Measurements from ENCODE around the gene RNF123. TPM values are rescaled to one million over a fixed set of nuclear protein-coding genes. Genes with fewer than 3 reads are reported as not detected.

The RNF123 gene
- total and polyA plus RNA-seq, 10 of the 15 experiments (the other 5 are each of a cell fraction or from before 2014, with no cell fraction given) = 4.2 to 31.5 (median 17.6) TPM

DNA sequence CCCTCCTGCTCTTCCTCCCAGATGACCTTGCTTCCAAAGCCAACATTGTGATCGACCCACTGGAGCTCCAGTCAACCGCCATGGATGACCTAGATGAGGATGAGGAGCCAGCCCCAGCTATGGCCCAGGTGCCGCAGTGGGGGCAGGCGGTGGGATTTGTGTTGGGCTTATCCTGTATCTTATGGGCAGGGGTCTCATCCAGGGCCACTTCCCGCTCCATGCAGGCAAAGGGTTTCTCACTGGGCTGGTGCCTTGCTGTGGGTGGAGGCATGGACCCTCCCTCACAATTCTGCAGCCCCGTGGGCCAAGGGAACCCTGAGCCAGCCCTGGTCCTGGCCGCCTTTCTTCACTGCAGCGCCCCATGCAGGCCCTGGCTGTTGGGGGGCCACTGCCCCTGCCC is 15.3 kb downstream of the RNF123 start:
- Histone ChIP-seq H3K4me3 (no peak overlapping the region), H3K9ac (ENCODE audit: control insufficient read depth, insufficient read depth, low read length) (no peak overlapping the region), H3K27me3 (replicated peaks in 1 of 2; ENCODE audit: control insufficient read depth in 2 of 2, insufficient read depth in 2 of 2, low read length in 1 of 2) (no peaks in the 10 kb centered on the region), H3K4me2 (ENCODE audit: control insufficient read depth, insufficient read depth) (no peak overlapping the region), H3K27ac (ENCODE audit: control insufficient read depth, insufficient read depth) (no peak overlapping the region), H3K4me1 (ENCODE audit: control insufficient read depth, insufficient read depth, low read length) (no peaks in the 10 kb centered on the region), H3K79me2 (ENCODE audit: control insufficient read depth, insufficient read depth, low read length) (no peaks in the 10 kb centered on the region), H2AFZ (ENCODE audit: control insufficient read depth, low read depth, low read length) (no peak overlapping the region), H3K9me3 (replicated peaks; ENCODE audit: control insufficient read depth, insufficient read depth, low read length) (no peaks in the 10 kb centered on the region), H4K20me1 (ENCODE audit: control insufficient read depth, insufficient read depth) (no peaks in the 10 kb centered on the region), H3K36me3 (ENCODE audit: control insufficient read depth in 2 of 2, insufficient read depth in 2 of 2, low read length in 1 of 2) (peaks cover 0 to 5% of the 10 kb centered on the region in 2 experiments; a peak in 3 of 4 replicates)
- no TSS peak for BruUV-seq (replicated peaks)
- ChIA-PET CTCF (interaction anchor here (0.9 to 4.6 kb wide), 2 partner anchors 130 to 135 kb away, joined by 3 to 19 read pairs; no protein-coding TSS in a partner anchor), POLR2A (no interaction called here), RAD21 (ENCODE audit: unreplicated experiment) (no interaction called here), SMC1A (ENCODE audit: uncharacterized antibody, unreplicated experiment) (no interaction called here)
- DNase-seq (ENCODE audit: low read depth, low spot score) (no peak), ATAC-seq (no peak), FAIRE-seq (no peak)
- intact Hi-C loops (cut with micrococcal nuclease; ENCODE audit: unreplicated experiment) = no loop called here
- TF ChIP-seq CHD4 (IDR thresholded peaks at IDR 0.05) (no peak), HDAC2 (IDR thresholded peaks at IDR 0.05) (no peak), STAT3 (IDR thresholded peaks at IDR 0.05; ENCODE audit: low read depth, low read length) (no peak), SIX5 (IDR thresholded peaks at IDR 0.05; ENCODE audit: low read depth, low read length, severe bottlenecking) (no peak), TCF12 (IDR thresholded peaks at IDR 0.05; ENCODE audit: low read depth, low read length) (no peak), JUND (IDR thresholded peaks at IDR 0.05; ENCODE audit: low read depth, low read length) (no peak), MYC (IDR thresholded peaks at IDR 0.05; ENCODE audit: insufficient read depth, insufficient read length, insufficient replicate concordance, low read length, severe bottlenecking) (no peak), MTA3 (IDR thresholded peaks at IDR 0.05; ENCODE audit: borderline replicate concordance, low read length) (no peak), YBX1 (IDR thresholded peaks at IDR 0.05) (no peak), WRNIP1 (IDR thresholded peaks at IDR 0.05; ENCODE audit: borderline replicate concordance, low read depth, low read length) (no peak), REST (IDR thresholded peaks at IDR 0.05; ENCODE audit: low read depth, low read length) (no peak)
- TF ChIP-seq, protein P1, sequence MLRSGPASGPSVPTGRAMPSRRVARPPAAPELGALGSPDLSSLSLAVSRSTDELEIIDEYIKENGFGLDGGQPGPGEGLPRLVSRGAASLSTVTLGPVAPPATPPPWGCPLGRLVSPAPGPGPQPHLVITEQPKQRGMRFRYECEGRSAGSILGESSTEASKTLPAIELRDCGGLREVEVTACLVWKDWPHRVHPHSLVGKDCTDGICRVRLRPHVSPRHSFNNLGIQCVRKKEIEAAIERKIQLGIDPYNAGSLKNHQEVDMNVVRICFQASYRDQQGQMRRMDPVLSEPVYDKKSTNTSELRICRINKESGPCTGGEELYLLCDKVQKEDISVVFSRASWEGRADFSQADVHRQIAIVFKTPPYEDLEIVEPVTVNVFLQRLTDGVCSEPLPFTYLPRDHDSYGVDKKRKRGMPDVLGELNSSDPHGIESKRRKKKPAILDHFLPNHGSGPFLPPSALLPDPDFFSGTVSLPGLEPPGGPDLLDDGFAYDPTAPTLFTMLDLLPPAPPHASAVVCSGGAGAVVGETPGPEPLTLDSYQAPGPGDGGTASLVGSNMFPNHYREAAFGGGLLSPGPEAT (IDR thresholded peaks at IDR 0.05; ENCODE audit: low read depth) = no peak
- TF ChIP-seq, protein P2, sequence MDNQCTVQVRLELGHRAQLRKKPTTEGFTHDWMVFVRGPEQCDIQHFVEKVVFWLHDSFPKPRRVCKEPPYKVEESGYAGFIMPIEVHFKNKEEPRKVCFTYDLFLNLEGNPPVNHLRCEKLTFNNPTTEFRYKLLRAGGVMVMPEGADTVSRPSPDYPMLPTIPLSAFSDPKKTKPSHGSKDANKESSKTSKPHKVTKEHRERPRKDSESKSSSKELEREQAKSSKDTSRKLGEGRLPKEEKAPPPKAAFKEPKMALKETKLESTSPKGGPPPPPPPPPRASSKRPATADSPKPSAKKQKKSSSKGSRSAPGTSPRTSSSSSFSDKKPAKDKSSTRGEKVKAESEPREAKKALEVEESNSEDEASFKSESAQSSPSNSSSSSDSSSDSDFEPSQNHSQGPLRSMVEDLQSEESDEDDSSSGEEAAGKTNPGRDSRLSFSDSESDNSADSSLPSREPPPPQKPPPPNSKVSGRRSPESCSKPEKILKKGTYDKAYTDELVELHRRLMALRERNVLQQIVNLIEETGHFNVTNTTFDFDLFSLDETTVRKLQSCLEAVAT (IDR thresholded peaks at IDR 0.05) = no peak
- TF ChIP-seq, protein P3, sequence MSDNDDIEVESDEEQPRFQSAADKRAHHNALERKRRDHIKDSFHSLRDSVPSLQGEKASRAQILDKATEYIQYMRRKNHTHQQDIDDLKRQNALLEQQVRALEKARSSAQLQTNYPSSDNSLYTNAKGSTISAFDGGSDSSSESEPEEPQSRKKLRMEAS (IDR thresholded peaks at IDR 0.05; ENCODE audit: low read depth, low read length) = no peak
- TF ChIP-seq, protein P4, sequence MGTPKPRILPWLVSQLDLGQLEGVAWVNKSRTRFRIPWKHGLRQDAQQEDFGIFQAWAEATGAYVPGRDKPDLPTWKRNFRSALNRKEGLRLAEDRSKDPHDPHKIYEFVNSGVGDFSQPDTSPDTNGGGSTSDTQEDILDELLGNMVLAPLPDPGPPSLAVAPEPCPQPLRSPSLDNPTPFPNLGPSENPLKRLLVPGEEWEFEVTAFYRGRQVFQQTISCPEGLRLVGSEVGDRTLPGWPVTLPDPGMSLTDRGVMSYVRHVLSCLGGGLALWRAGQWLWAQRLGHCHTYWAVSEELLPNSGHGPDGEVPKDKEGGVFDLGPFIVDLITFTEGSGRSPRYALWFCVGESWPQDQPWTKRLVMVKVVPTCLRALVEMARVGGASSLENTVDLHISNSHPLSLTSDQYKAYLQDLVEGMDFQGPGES (IDR thresholded peaks at IDR 0.05) = no peak
- 89% methylated on average over 8 of the region's 8 CpGs for WGBS (ENCODE audit: insufficient coverage, insufficient replicate concordance, low lambda C conversion rate, missing lambda C conversion rate)
- in situ Hi-C loops (cut with MboI) = no loop called here
